Neural crest cell (in vitro differentiated cells): ENCODE results near the gene GRK4. TPM values are rescaled to one million over a fixed set of nuclear protein-coding genes. Genes with fewer than 3 reads are reported as not detected.
"Not testable (repeated sequence)": the region's sequence is repeated elsewhere in the genome, so short reads cannot be mapped to it uniquely, and the experiment has no call there.

ENCODE experiments used
- DNase-seq: peaks from one replicate; pipeline ENCODE4 v3.0.0; 2021; ENCODE audit warnings: low read depth, mixed read lengths, low spot score
- H3K27ac Mint-ChIP-seq: one replicate; pipeline ENCODE4 v1.8.0; 2021; ENCODE audit warnings: mild to moderate bottlenecking, mixed read lengths; ENCODE audit not compliant: unreplicated experiment
- H3K27me3 Mint-ChIP-seq: 2 replicates; pipeline ENCODE4 v1.8.0; 2021; ENCODE audit warnings: low read depth, mild to moderate bottlenecking, mixed read lengths
- H3K36me3 Mint-ChIP-seq: 2 replicates; pipeline ENCODE4 v1.8.0; 2021; ENCODE audit warnings: low read depth, mild to moderate bottlenecking, mixed read lengths
- H3K4me1 Mint-ChIP-seq: 2 replicates; pipeline ENCODE4 v1.8.0; 2021; ENCODE audit warnings: mixed read lengths
- H3K4me3 Mint-ChIP-seq: one replicate; pipeline ENCODE4 v1.8.0; 2021; ENCODE audit warnings: mild to moderate bottlenecking, mixed read lengths
- H3K9me3 Mint-ChIP-seq: 2 replicates; pipeline ENCODE4 v1.8.0; 2021; ENCODE audit warnings: mixed read lengths
- CTCF ChIP-seq: fragments of 200-600 bp; sonication (generic); conservative IDR thresholded peaks from 2 replicates; pipeline ENCODE4 v1.5.0; 2021; ENCODE audit warnings: antibody characterized with exemption, mild to moderate bottlenecking
- total RNA-seq: library from RNA; stranded (reverse); gene quantifications from 2 replicates; pipeline ENCODE4 v1.2.1, GENCODE V29; 2021

Gene GRK4
- total RNA-seq, 1 donor from 2014 or later: 8.9 TPM

DNA sequence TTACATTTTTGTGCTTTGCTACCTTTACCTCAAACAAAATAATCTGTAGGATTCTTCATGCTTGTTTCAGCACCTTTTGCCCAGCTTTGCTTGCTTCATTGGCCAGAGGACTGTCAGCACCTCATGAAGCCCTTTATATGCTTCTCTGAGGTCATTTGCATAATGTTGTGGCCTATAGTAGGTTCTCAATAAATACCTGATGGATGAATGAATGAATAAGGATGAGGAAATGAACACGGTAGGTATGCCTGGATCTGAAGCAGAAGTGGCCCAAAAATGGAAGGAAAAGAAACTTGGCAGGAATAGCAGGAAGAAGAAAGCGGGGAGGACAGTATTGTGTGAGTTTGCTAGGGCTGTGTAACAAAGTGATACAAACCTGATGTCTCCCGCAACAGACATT lies 7.9 kb downstream of the GRK4 start:
- Mint-ChIP-seq H3K4me1 (no peaks in the 10 kb centered on the region), H3K9me3 (no peaks in the 10 kb centered on the region), H3K27me3 (no peaks in the 10 kb centered on the region), H3K36me3 (no peaks in the 10 kb centered on the region), H3K27ac (no peak overlapping the region), H3K4me3 (no peak overlapping the region)
- TF ChIP-seq CTCF: no peak
- no peak for DNase-seq

- H3K27ac Mint-ChIP-seq: peak overlapping the region; percentile 85
- no peaks in the 10 kb centered on the region for H3K9me3 Mint-ChIP-seq
- no peaks in the 10 kb centered on the region for H3K36me3 Mint-ChIP-seq
- H3K4me3 Mint-ChIP-seq: no peak overlapping the region
- H3K27me3 Mint-ChIP-seq: no peaks in the 10 kb centered on the region
- no peak for TF ChIP-seq CTCF
- no peak for DNase-seq
- peaks cover 5% of the 10 kb centered on the region for H3K4me1 Mint-ChIP-seq
These were observed 14.1 kb downstream of the GRK4 start for GRCh38 chr4:2977211-2978088.

DNA sequence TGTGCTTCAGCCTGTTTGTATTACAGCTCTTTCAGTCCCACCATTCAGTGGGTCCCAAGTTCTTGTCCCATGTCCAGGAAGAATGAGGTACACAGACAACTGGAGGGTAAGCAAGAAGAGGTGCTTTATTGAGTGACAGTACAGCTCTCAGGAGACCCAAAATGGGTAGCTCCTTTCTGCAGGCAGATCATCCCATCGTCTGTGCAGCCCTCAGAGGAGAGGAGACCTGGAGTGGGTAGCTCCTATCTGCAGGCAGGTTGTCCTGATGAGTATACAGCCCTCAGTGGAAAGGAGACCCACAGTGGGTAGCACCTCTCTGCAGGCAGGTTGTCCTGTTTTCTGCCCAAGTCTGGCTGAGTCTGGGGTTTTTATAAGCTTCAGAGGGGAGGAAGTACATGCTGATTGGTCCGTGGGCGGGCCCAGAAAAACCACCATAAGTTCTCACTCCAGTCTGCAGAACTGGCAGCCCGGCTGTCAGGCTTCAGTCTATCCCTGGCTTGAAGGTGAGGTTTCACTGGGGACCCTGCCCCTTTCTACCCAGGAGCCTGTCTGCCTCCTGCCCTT lies 18.0 kb downstream of the GRK4 start:
- Mint-ChIP-seq H3K9me3 (peaks cover 5% of the 10 kb centered on the region), H3K36me3 (no peaks in the 10 kb centered on the region), H3K4me3 (no peak overlapping the region), H3K27me3 (no peaks in the 10 kb centered on the region), H3K4me1 (peaks cover 5% of the 10 kb centered on the region), H3K27ac (no peak overlapping the region)
- TF ChIP-seq CTCF: no peak
- no peak for DNase-seq

GRCh38 chr4:2982012-2982411 lies 18.6 kb downstream of the GRK4 start:
- H3K9me3 Mint-ChIP-seq: peaks cover 5% of the 10 kb centered on the region
- no peak overlapping the region for H3K27ac Mint-ChIP-seq
- H3K4me3 Mint-ChIP-seq: no peak overlapping the region
- DNase-seq: no peak
- no peaks in the 10 kb centered on the region for H3K36me3 Mint-ChIP-seq
- H3K27me3 Mint-ChIP-seq: no peaks in the 10 kb centered on the region
- TF ChIP-seq CTCF: no peak
- H3K4me1 Mint-ChIP-seq: peaks cover 5% of the 10 kb centered on the region

- not testable (repeated sequence) for H3K36me3 Mint-ChIP-seq, H3K27me3 Mint-ChIP-seq, H3K27ac Mint-ChIP-seq
These were observed 20.3 kb downstream of the GRK4 start for GRCh38 chr4:2983715-2984114.

DNA sequence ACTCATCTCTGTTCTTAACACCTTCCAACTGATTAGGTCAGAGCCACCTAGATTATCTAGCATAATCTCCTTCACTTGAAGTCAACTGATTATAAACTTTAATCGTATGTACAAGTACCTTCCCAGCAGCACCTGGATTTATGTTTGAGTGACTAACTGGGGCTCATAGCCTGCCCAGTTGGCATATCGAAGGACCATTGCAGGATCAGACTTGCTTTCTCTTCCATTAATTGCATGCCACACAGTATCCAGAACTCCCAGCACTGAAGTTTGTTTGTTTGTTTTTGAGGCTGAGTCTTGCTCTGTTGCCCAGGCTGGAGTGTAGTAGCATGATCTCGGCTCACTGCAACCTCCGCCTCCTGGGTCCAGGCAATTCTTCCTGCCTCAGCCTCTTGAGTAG lies 27.9 kb downstream of the GRK4 start:
- Mint-ChIP-seq H3K4me1 (no peaks in the 10 kb centered on the region), H3K27me3 (no peaks in the 10 kb centered on the region), H3K36me3 (no peaks in the 10 kb centered on the region), H3K9me3 (no peaks in the 10 kb centered on the region), H3K4me3 (no peak overlapping the region), H3K27ac (no peak overlapping the region)
- DNase-seq: no peak
- no peak for TF ChIP-seq CTCF

More at GRCh38 chr4:2983715-2984114, 20.3 kb downstream of the GRK4 start:
- not testable (repeated sequence) for H3K9me3 Mint-ChIP-seq, H3K4me3 Mint-ChIP-seq, DNase-seq, H3K4me1 Mint-ChIP-seq
